Thymus (tissue), 11 donors: ENCODE results near the gene CERS1. TPM values are rescaled to one million over a fixed set of nuclear protein-coding genes. Genes with fewer than 3 reads are reported as not detected.

Source experiments
- DNase-seq, 9 donors: peaks; one replicate each; pipeline ENCODE4 v3.0.0-alpha.2; 2013; ENCODE audit warnings: low spot score in 9 of 9, low read depth in 6 of 9, missing footprints in 1 of 9
- H3K27ac ChIP-seq, 2 donors: one replicate each; pipeline ENCODE4 v1.5.1; 2013; ENCODE audit warnings: control low read depth in 1 of 2, low read depth in 1 of 2, low read length in 1 of 2, mild to moderate bottlenecking in 1 of 2, moderate library complexity in 1 of 2
- H3K27me3 ChIP-seq, 2 donors: one replicate each; pipeline ENCODE4 v1.5.1; 2013; ENCODE audit warnings: low read length in 1 of 2; ENCODE audit not compliant: control insufficient read depth in 2 of 2, insufficient read depth in 1 of 2
- H3K36me3 ChIP-seq, 2 donors: one replicate each; pipeline ENCODE4 v1.5.1; 2013; ENCODE audit warnings: low read length in 1 of 2, mild to moderate bottlenecking in 1 of 2, moderate library complexity in 1 of 2; ENCODE audit not compliant: control insufficient read depth in 2 of 2, insufficient read depth in 2 of 2
- H3K4me1 ChIP-seq, 2 donors: one replicate each; pipeline ENCODE4 v1.5.1; 2013; ENCODE audit warnings: low read length in 2 of 2; ENCODE audit not compliant: control insufficient read depth in 2 of 2, insufficient read depth in 2 of 2
- H3K4me3 ChIP-seq, 2 donors: one replicate each; pipeline ENCODE4 v1.5.1; 2013; ENCODE audit warnings: low read length in 2 of 2, control low read depth in 1 of 2, mild to moderate bottlenecking in 1 of 2
- H3K9me3 ChIP-seq, 2 donors: one replicate each; pipeline ENCODE4 v1.5.1; 2013; ENCODE audit warnings: low read length in 1 of 2, mild to moderate bottlenecking in 1 of 2; ENCODE audit not compliant: control insufficient read depth in 2 of 2, insufficient read depth in 1 of 2
- WGBS: extraction: QIAGEN DNeasy Blood & Tissue Kit; methylation state at CpG from one replicate; pipeline ENCODE4 v1.1.7; 2013; 5-methylcytosine and 5-hydroxymethylcytosine counted together
- polyA plus RNA-seq: library from polyadenylated mRNA; stranded (reverse); fragments of 200-250 nt; gene quantifications from one replicate; pipeline ENCODE4 v1.2.3, GENCODE V29; 2013
- total RNA-seq: library from RNA; stranded (reverse); fragments of 120-200 nt; gene quantifications from one replicate; pipeline ENCODE4 v1.2.4, GENCODE V29; 2013
- donor health status: healthy.

Gene CERS1
- total and polyA plus RNA-seq, 2 donors = 0.28 to 0.41 TPM

DNA sequence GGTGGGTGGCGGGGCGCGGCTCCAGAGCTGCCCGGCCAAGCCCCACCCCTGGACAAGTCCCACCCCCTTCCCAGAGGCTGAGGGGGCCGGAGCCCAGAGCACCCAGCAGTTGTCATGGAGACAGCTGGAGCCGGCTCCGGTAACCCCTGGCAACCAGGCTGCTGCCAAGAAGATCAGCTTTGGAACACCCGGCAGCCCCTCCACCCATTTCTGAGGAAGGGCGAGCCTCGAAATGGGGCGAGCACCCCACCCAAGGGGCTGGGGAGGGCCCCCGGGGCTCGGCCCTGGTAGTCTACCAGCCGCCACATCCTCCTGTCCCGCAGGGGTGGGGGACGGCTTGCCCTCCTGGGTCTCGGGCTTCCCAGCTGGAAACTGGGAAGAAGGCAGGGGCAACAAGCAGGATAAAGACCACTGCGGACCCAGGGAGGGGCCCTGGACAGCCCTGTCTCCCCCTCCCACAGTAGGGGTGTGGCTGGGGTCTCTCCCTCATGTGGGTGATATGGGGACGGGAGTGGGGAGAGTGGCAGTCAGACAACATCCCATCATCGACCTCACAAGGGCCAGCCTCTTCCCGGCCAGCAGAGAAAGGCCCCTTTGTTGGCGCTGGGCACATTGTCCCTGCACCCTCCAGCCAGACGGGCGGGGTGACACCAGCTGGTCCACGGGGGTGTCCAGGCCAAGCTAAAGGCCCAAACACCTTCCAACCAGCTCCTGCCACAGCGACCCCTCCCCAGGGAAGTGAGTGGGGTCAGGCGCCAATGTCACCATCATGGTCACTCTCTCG, 1.5 kb downstream of the CERS1 start:
- peaks cover 38 to 57% of the 10 kb centered on the region in 2 donors for H3K27me3 ChIP-seq
- DNase-seq = no peak

DNA sequence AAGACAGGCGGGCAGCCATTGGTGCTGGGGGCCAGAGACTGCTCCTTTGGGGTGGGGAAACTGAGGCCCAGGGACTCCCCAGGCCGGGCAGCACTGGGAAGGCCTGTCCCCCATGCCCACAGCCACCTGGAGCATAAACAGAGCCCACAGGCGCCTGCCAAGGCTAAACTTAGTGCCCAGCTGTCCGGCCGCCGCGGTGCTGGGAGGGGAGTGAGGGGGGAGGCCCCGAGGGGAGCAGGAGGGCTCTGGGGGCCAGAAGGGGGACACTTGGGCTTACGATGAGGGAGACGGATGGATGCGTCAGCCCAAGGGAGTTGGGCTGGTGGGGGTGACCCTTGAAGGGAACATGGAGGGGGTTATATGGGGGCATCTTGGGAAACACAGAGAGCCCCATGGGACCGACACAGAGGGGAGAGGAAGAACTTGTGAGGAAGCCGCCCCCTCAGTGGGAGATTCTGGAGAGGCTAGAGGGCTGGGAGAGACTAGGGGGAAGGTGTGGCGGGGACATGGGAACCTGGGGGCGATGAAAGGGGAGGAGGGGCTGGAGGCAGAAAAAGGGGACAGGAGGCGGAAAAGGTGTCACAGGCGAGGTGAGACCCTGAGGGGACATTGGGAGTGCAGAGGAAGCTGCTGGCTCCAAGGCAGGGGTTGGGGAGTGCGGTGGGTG, 2.2 kb downstream of the CERS1 start:
- no peak overlapping the region for H3K27ac ChIP-seq
- H3K4me1 ChIP-seq = peaks cover 4 to 5% of the 10 kb centered on the region in 2 donors
- peaks cover 0 to 4% of the 10 kb centered on the region in 2 donors for H3K36me3 ChIP-seq
- H3K27me3 ChIP-seq = peaks cover 38 to 57% of the 10 kb centered on the region in 2 donors
- WGBS = 79% methylated on average over 18 of the region's 18 CpGs
- no peak overlapping the region for H3K4me3 ChIP-seq
- DNase-seq = no peak
- H3K9me3 ChIP-seq = no peaks in the 10 kb centered on the region

More for the DNA sequence above, 1.5 kb downstream of the CERS1 start:
- Histone ChIP-seq H3K36me3 (peaks cover 5 to 11% of the 10 kb centered on the region in 2 donors), H3K4me1 (peaks cover 4 to 5% of the 10 kb centered on the region in 2 donors), H3K4me3 (no peak overlapping the region), H3K27ac (no peak overlapping the region), H3K9me3 (no peaks in the 10 kb centered on the region)
- 20% methylated on average over 28 of the region's 28 CpGs for WGBS

- Histone ChIP-seq H3K9me3 (peaks cover 0 to 6% of the 10 kb centered on the region in 2 donors), H3K4me3 (no peak overlapping the region), H3K27me3 (peaks cover 17 to 35% of the 10 kb centered on the region in 2 donors), H3K36me3 (no peaks in the 10 kb centered on the region), H3K4me1 (no peaks in the 10 kb centered on the region), H3K27ac (no peak overlapping the region)
- 90% methylated on average over 10 of the region's 10 CpGs for WGBS
- DNase-seq = no peak
Measured at GRCh38 chr19:18889949-18890745, 5.8 kb downstream of the CERS1 start.

GRCh38 chr19:18886972-18887371, 9.0 kb downstream of the CERS1 start:
- WGBS = 98% methylated on average over 4 of the region's 4 CpGs
- DNase-seq = no peak
- peaks cover 0 to 6% of the 10 kb centered on the region in 2 donors for H3K9me3 ChIP-seq
- peaks cover 0 to 8% of the 10 kb centered on the region in 2 donors for H3K27me3 ChIP-seq
- H3K4me3 ChIP-seq = no peak overlapping the region
- no peak overlapping the region for H3K27ac ChIP-seq
- no peaks in the 10 kb centered on the region for H3K4me1 ChIP-seq
- no peaks in the 10 kb centered on the region for H3K36me3 ChIP-seq

DNA sequence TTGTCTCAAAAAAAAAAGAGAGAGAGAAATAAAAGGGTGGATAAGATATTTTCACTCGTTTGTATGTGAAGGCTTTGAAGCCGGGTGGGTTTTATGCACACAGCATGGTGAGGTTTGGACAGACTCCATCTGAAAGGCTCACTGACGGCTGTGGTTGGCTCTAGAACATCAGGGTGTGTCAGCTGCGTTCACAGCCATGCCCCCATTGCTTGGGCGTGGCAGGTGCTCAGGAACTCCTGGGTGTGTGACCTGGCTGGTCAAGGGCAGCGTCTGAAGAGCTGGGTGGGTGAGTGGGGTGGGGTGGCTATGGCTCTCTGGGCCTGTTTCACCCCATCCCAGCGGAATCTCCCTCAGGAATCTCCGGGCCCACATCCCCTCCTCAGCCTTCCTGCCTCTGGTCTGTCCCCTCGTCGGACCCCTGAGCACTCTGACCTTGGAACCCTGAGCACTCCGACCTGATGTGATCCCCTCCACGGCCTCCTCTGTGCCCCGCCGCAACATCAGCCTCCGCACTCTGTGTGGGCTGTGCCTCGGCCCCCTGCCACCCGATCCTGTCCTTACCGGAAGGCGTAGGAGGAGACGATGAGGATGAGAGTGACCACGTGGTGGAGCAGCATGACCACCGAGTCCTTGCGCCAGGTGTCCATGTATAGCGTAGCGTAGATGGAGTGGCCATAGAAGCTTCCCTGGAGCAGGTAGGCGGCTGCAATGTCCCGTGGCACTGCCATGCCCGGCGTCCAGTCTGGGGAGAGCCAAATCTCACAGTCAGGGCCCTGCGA, 12.2 kb downstream of the CERS1 start:
- DNase-seq = no peak
- Histone ChIP-seq H3K4me3 (no peak overlapping the region), H3K36me3 (no peaks in the 10 kb centered on the region), H3K27me3 (no peaks in the 10 kb centered on the region), H3K27ac (no peak overlapping the region), H3K4me1 (no peaks in the 10 kb centered on the region), H3K9me3 (peaks cover 0 to 11% of the 10 kb centered on the region in 2 donors)
- WGBS = 93% methylated on average over 30 of the region's 30 CpGs

- Histone ChIP-seq H3K4me3 (no peak overlapping the region), H3K27ac (no peak overlapping the region), H3K36me3 (no peaks in the 10 kb centered on the region), H3K9me3 (peaks cover 0 to 14% of the 10 kb centered on the region in 2 donors), H3K4me1 (no peaks in the 10 kb centered on the region), H3K27me3 (peaks cover 0 to 4% of the 10 kb centered on the region in 2 donors)
- no peak for DNase-seq
- WGBS = 91% methylated on average over 7 of the region's 7 CpGs
Measured at GRCh38 chr19:18881491-18881890, 14.5 kb downstream of the CERS1 start.

- Histone ChIP-seq H3K36me3 (no peaks in the 10 kb centered on the region), H3K4me1 (no peaks in the 10 kb centered on the region), H3K27me3 (peaks cover 0 to 4% of the 10 kb centered on the region in 2 donors), H3K9me3 (peaks cover 0 to 15% of the 10 kb centered on the region in 2 donors), H3K4me3 (no peak overlapping the region), H3K27ac (no peak overlapping the region)
- DNase-seq = no peak
- WGBS = 78% methylated on average over 13 of the region's 13 CpGs
Measured at GRCh38 chr19:18879579-18880373, 16.2 kb downstream of the CERS1 start.
